K562 (cell line): ENCODE measurements around the gene NKAIN4. TPM values are rescaled to one million over a fixed set of nuclear protein-coding genes. Genes with fewer than 3 reads are reported as not detected.

Source experiments
- ATF1 ChIP-seq, 2 experiments: fragments of 450-650 bp in 1 of 2; IDR thresholded peaks; 2 replicates each; pipeline ENCODE4 v1.6.1; 2016; ENCODE audit warnings: missing compliant biosample characterization in 1 of 2, missing genetic modification characterization in 1 of 2
- BCOR ChIP-seq: fragments of 450-650 bp; IDR thresholded peaks from 2 replicates; pipeline ENCODE4 v1.6.1; 2016
- BHLHE40 ChIP-seq: IDR thresholded peaks from 2 replicates; pipeline ENCODE4 v1.6.1; 2011; ENCODE audit warnings: low read length, improper control_type of control experiment
- CCAR2 ChIP-seq: fragments of 200-400 bp; formaldehyde crosslinking; IDR thresholded peaks from 2 replicates; pipeline ENCODE4 v1.6.1; 2017; ENCODE audit warnings: mild to moderate bottlenecking, low read depth, low read length
- DMBX1 ChIP-seq: fragments of 250-450 bp; sonication (Bioruptor Pico); IDR thresholded peaks from 2 replicates; pipeline ENCODE4 v1.8.0; 2022; ENCODE audit warnings: inconsistent platforms, mild to moderate bottlenecking, moderate library complexity, borderline replicate concordance
- EP400 ChIP-seq: fragments of 450-650 bp; IDR thresholded peaks from 2 replicates; pipeline ENCODE4 v1.6.1; 2017; ENCODE audit warnings: antibody characterized with exemption, mild to moderate bottlenecking, moderate library complexity
- KLF10 ChIP-seq: fragments of 250-450 bp; sonication (Bioruptor Pico); IDR thresholded peaks from 2 replicates; pipeline ENCODE4 v1.6.1; 2021; ENCODE audit warnings: matching md5 sums
- KLF13 ChIP-seq: fragments of 450-650 bp; IDR thresholded peaks from 2 replicates; pipeline ENCODE4 v1.6.1; 2016; ENCODE audit warnings: missing genetic modification characterization, low read depth, mild to moderate bottlenecking, missing compliant biosample characterization, moderate library complexity, borderline replicate concordance
- L3MBTL2 ChIP-seq: fragments of 450-650 bp; IDR thresholded peaks from 2 replicates; pipeline ENCODE4 v1.6.1; 2016; ENCODE audit warnings: mild to moderate bottlenecking, moderate library complexity
- MEIS2 ChIP-seq: fragments of 450-650 bp; IDR thresholded peaks from 2 replicates; pipeline ENCODE4 v1.6.1; 2014; ENCODE audit warnings: mild to moderate bottlenecking; ENCODE audit not compliant: partially characterized antibody
- MXI1 ChIP-seq: IDR thresholded peaks from 2 replicates; pipeline ENCODE4 v1.6.1; 2011; ENCODE audit warnings: low read depth, mild to moderate bottlenecking, improper control_type of control experiment, low read length
- NR4A1 ChIP-seq, 2 experiments: fragments of 250-450 bp in 1 of 2; fragments of 450-650 bp in 1 of 2; sonication (Bioruptor Pico) in 1 of 2; IDR thresholded peaks; 2 replicates each; pipeline versions ENCODE4 v1.4.0 to v1.6.1; 2016 to 2020; ENCODE audit warnings: mild to moderate bottlenecking in 2 of 2, missing compliant biosample characterization in 1 of 2, missing genetic modification characterization in 1 of 2, moderate library complexity in 1 of 2
- RB1 ChIP-seq: fragments of 450-650 bp; IDR thresholded peaks from 2 replicates; pipeline ENCODE4 v1.6.1; 2017; ENCODE audit warnings: low read depth, mild to moderate bottlenecking
- RBBP5 ChIP-seq: fragments of 200-600 bp; sonication (generic); IDR thresholded peaks from 2 replicates; pipeline ENCODE4 v1.6.1; 2012; ENCODE audit warnings: borderline replicate concordance, mild to moderate bottlenecking, low read length, control low read depth, inconsistent platforms; ENCODE audit not compliant: insufficient read depth, poor library complexity, severe bottlenecking
- SOX6 ChIP-seq: fragments of 450-650 bp; IDR thresholded peaks from 2 replicates; pipeline ENCODE4 v1.6.1; 2014; ENCODE audit warnings: mild to moderate bottlenecking
- ZNF143 ChIP-seq: sonication (generic); formaldehyde crosslinking; IDR thresholded peaks from 2 replicates; pipeline ENCODE4 v1.9.0; 2022; ENCODE audit warnings: mild to moderate bottlenecking, missing genetic modification reagents
- ZNF263 ChIP-seq: sonication (generic); formaldehyde crosslinking; IDR thresholded peaks from 2 replicates; pipeline ENCODE4 v1.8.0; 2022; ENCODE audit warnings: mild to moderate bottlenecking, missing genetic modification reagents, borderline replicate concordance
- ZNF668 ChIP-seq: fragments of 250-450 bp; sonication (Bioruptor Pico); IDR thresholded peaks from 2 replicates; pipeline ENCODE4 v1.8.0; 2022; ENCODE audit warnings: mild to moderate bottlenecking, inconsistent platforms
- polyA plus RNA-seq, 8 experiments: library from polyadenylated mRNA; depleted of rRNA in 4 of 8; stranded (reverse) in 5 of 8; unstranded in 3 of 8; fragments of >200 nt; fragmentation: Nextera tagmentation in 2 of 8; fragmentation: Illumina TruSeq in 1 of 8; extraction: Ambion mirVana in 2 of 8; extraction: Trizol in 1 of 8; gene quantifications; 2 replicates each; pipeline versions ENCODE4 v1.2.1 to v1.2.3, GENCODE V29; 2011 to 2014; ENCODE audit warnings: inconsistent platforms in 1 of 8, missing spikeins in 1 of 8
- total RNA-seq, 7 experiments: library from RNA; depleted of rRNA in 6 of 7; stranded (reverse); fragments of >200 nt in 6 of 7; fragmentation: Illumina TruSeq in 2 of 7; extraction: Trizol in 2 of 7; gene quantifications; 2 replicates each; pipeline versions ENCODE4 v1.2.1 to v1.2.3, GENCODE V29; 2011 to 2021; ENCODE audit warnings: low replicate concordance in 1 of 7
- TF ChIP-seq, protein P1 (sequence below): sonication (generic); formaldehyde crosslinking; IDR thresholded peaks from 2 replicates; pipeline ENCODE4 v1.9.0; 2022; ENCODE audit warnings: mild to moderate bottlenecking, missing genetic modification reagents
- TF ChIP-seq, protein P2 (sequence below): fragments of 450-650 bp; IDR thresholded peaks from 2 replicates; pipeline ENCODE4 v1.6.1; 2017; ENCODE audit warnings: mild to moderate bottlenecking, moderate library complexity
- TF ChIP-seq, protein P3 (sequence below): sonication (generic); formaldehyde crosslinking; IDR thresholded peaks from 2 replicates; pipeline ENCODE4 v1.8.0; 2022; ENCODE audit warnings: missing genetic modification reagents, mild to moderate bottlenecking, moderate library complexity, borderline replicate concordance
- TF ChIP-seq, protein P4 (sequence below): sonication (generic); formaldehyde crosslinking; IDR thresholded peaks from 2 replicates; pipeline ENCODE4 v1.8.0; 2022; ENCODE audit warnings: mild to moderate bottlenecking, missing genetic modification reagents

The NKAIN4 gene
- total and polyA plus RNA-seq, 9 of the 15 experiments (the other 6 are each of a cell fraction or from before 2014, with no cell fraction given), result not detected

DNA sequence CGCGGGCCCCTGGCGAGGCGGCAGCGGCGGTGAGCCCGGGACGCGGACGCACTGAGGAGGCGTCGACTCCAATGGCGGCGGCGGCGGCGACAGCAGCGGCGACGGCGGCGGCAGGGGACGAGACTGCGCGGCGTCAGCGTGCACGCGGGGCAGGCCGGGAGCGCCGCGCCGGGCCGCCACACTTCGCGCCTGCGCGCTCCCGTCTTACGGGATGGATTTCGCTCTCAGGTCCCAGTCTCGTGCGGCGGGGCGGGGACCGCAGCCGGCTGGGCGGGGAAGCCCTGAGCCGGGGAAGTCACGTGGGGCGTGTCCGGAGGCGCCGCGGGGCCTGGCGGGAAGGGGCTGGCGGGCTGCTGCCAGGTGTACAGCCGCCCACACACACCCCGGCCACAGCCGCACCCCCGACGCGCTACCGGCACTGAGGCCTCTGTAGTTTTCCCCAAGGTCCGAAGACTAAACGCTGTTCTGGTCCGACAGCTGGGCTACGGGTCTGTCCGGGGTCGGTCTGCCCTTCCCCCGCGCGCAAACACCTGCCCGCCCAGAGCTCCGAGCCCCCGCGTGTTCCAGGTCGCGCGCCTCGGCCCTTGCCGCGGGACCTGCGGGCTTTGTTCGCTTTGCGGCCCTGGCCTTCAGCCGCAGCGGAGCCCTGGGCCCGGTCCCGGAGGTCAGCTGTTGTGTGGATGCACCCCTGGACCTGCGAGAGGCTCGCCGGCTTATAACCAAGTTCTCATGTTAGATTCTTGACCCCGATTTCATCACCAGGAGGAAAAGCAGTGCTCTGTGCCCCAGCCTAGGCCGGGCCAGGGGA, 38.0 kb downstream of the NKAIN4 start, which contains the start of gene YTHDF1 (continued):
- TF ChIP-seq, protein P1, sequence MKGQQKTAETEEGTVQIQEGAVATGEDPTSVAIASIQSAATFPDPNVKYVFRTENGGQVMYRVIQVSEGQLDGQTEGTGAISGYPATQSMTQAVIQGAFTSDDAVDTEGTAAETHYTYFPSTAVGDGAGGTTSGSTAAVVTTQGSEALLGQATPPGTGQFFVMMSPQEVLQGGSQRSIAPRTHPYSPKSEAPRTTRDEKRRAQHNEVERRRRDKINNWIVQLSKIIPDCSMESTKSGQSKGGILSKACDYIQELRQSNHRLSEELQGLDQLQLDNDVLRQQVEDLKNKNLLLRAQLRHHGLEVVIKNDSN (CRISPR knock-in tag), result peak; percentile 98
- TF ChIP-seq, protein P2, sequence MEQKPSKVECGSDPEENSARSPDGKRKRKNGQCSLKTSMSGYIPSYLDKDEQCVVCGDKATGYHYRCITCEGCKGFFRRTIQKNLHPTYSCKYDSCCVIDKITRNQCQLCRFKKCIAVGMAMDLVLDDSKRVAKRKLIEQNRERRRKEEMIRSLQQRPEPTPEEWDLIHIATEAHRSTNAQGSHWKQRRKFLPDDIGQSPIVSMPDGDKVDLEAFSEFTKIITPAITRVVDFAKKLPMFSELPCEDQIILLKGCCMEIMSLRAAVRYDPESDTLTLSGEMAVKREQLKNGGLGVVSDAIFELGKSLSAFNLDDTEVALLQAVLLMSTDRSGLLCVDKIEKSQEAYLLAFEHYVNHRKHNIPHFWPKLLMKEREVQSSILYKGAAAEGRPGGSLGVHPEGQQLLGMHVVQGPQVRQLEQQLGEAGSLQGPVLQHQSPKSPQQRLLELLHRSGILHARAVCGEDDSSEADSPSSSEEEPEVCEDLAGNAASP, result no peak
- TF ChIP-seq NR4A1 (CRISPR knock-in tag; IDR thresholded peaks at IDR 0.05) (0 out of 2 replicates have a peak, but pooled peaks have one; percentile 63), NR4A1 (tag; IDR thresholded peaks at IDR 0.05) (no peak), DMBX1 (peak; percentile 42; the same call in 1 of the 2 replicates), KLF10 (CRISPR knock-in tag) (no peak), CCAR2 (no peak), BHLHE40 (peak; percentile 98), MEIS2 (peak; percentile 68), ZNF668 (CRISPR knock-in tag) (no peak), SOX6 (peak; percentile 45; the same call in 1 of the 2 replicates), L3MBTL2 (peak; percentile 96), RBBP5 (peak; percentile 72), MXI1 (peak; percentile 98), BCOR (no peak; the same call in 1 of the 2 replicates), ZNF263 (peak; percentile 68; the same call in 1 of the 2 replicates), EP400 (peak; percentile 77), ZNF143 (peak; percentile 71), KLF13 (tag) (peak; percentile 59; the same call in 1 of the 2 replicates), ATF1 (CRISPR knock-in tag; IDR thresholded peaks at IDR 0.05) (no peak), ATF1 (tag; IDR thresholded peaks at IDR 0.05) (peak; percentile 70; the same call in 1 of the 2 replicates), RB1 (peak; percentile 95)
- TF ChIP-seq, protein P3, sequence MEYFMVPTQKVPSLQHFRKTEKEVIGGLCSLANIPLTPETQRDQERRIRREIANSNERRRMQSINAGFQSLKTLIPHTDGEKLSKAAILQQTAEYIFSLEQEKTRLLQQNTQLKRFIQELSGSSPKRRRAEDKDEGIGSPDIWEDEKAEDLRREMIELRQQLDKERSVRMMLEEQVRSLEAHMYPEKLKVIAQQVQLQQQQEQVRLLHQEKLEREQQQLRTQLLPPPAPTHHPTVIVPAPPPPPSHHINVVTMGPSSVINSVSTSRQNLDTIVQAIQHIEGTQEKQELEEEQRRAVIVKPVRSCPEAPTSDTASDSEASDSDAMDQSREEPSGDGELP (CRISPR knock-in tag), result peak; percentile 91
- TF ChIP-seq, protein P4, sequence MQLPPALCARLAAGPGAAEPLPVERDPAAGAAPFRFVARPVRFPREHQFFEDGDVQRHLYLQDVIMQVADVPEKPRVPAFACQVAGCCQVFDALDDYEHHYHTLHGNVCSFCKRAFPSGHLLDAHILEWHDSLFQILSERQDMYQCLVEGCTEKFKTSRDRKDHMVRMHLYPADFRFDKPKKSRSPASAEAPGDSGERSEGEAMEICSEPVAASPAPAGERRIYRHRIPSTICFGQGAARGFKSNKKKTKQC, result peak; percentile 83
